Neural cell (in vitro differentiated cells): ENCODE data around the gene SLC6A5. TPM values are rescaled to one million over a fixed set of nuclear protein-coding genes. Genes with fewer than 3 reads are reported as not detected.

Experiments used
- H2AFZ ChIP-seq: fragments of 200-600, 300-800 bp; sonication (generic), shearing (Covaris generic); 2 replicates; pipeline ENCODE4 v1.6.0; 2014; ENCODE audit warnings: low read depth, mild to moderate bottlenecking, antibody characterized with exemption, low read length, moderate library complexity
- H3F3A ChIP-seq: fragments of 200-600 bp; shearing (Covaris generic); 2 replicates; pipeline ENCODE4 v1.6.1; 2016; ENCODE audit warnings: mild to moderate bottlenecking, moderate library complexity, mixed read lengths, antibody characterized with exemption, low read length; ENCODE audit not compliant: insufficient read depth, poor library complexity, severe bottlenecking
- H3K27ac ChIP-seq: fragments of 200-600, 300-800 bp; sonication (generic), shearing (Covaris generic); 2 replicates; pipeline ENCODE4 v1.5.1; 2014; ENCODE audit warnings: mild to moderate bottlenecking, low read length, moderate library complexity
- H3K27me3 ChIP-seq: fragments of 300-800, 200-600 bp; sonication (generic), shearing (Covaris generic); 2 replicates; pipeline ENCODE4 v1.6.0; 2014; ENCODE audit warnings: mild to moderate bottlenecking, low read depth, low read length, moderate library complexity; ENCODE audit not compliant: insufficient read depth
- H3K36me3 ChIP-seq: fragments of 300-800, 200-600 bp; sonication (generic), shearing (Covaris generic); 2 replicates; pipeline ENCODE4 v1.5.1; 2014; ENCODE audit warnings: mild to moderate bottlenecking, antibody characterized with exemption, low read length, moderate library complexity; ENCODE audit not compliant: insufficient read depth
- H3K4me2 ChIP-seq: fragments of 300-800, 200-600 bp; sonication (generic), shearing (Covaris generic); 2 replicates; pipeline ENCODE4 v1.6.0; 2014; ENCODE audit warnings: mild to moderate bottlenecking, low read length
- H3K4me3 ChIP-seq: fragments of 300-800, 200-600 bp; sonication (generic), shearing (Covaris generic); 2 replicates; pipeline ENCODE4 v1.5.1; 2014; ENCODE audit warnings: mild to moderate bottlenecking, low read length, moderate library complexity
- H3K79me2 ChIP-seq: fragments of 200-600 bp; shearing (Covaris generic); replicated peaks from 2 replicates; pipeline ENCODE4 v1.6.0; 2014; ENCODE audit warnings: mild to moderate bottlenecking, low read length, moderate library complexity; ENCODE audit not compliant: insufficient read depth
- H3K9ac ChIP-seq: fragments of 300-800, 200-600 bp; sonication (generic), shearing (Covaris generic); 2 replicates; pipeline ENCODE4 v1.6.1; 2016; ENCODE audit warnings: mild to moderate bottlenecking, low read length, mixed read lengths
- H3K9me2 ChIP-seq: fragments of 200-600 bp; shearing (Covaris generic); 2 replicates; pipeline ENCODE4 v1.6.1; 2016; ENCODE audit warnings: mild to moderate bottlenecking, low read length, mixed read lengths; ENCODE audit not compliant: insufficient read depth
- H3K9me3 ChIP-seq: fragments of 200-600, 300-800 bp; sonication (generic), shearing (Covaris generic); 2 replicates; pipeline ENCODE4 v1.6.1; 2016; ENCODE audit warnings: mild to moderate bottlenecking, mixed run types, low read length, moderate library complexity, mixed read lengths
- H4K20me1 ChIP-seq: fragments of 200-600 bp; shearing (Covaris generic); 2 replicates; pipeline ENCODE4 v1.6.1; 2016; ENCODE audit warnings: mild to moderate bottlenecking, mixed run types; ENCODE audit not compliant: insufficient read depth
- EP300 ChIP-seq: fragments of 450-650 bp; conservative IDR thresholded peaks from 2 replicates; pipeline ENCODE4 v1.6.1; 2014; ENCODE audit warnings: antibody characterized with exemption, mild to moderate bottlenecking, moderate library complexity; ENCODE audit not compliant: poor library complexity, severe bottlenecking
- EZH2 ChIP-seq: fragments of 200-600, 300-800 bp; shearing (Covaris generic), sonication (generic); IDR thresholded peaks from 2 replicates; pipeline ENCODE4 v1.6.1; 2014; ENCODE audit warnings: antibody characterized with exemption, low read length, borderline replicate concordance, mild to moderate bottlenecking; ENCODE audit not compliant: insufficient read depth, poor library complexity, severe bottlenecking
- MXI1 ChIP-seq: fragments of 450-650 bp; conservative IDR thresholded peaks from 2 replicates; pipeline ENCODE4 v1.6.1; 2014; ENCODE audit warnings: antibody characterized with exemption, mild to moderate bottlenecking; ENCODE audit not compliant: poor library complexity, severe bottlenecking
- POLR2AphosphoS5 ChIP-seq: IDR thresholded peaks from 2 replicates; pipeline ENCODE4 v1.6.1; 2012
- RAD21 ChIP-seq: fragments of 450-650 bp; conservative IDR thresholded peaks from 2 replicates; pipeline ENCODE4 v1.6.1; 2014; ENCODE audit warnings: antibody characterized with exemption, mild to moderate bottlenecking, moderate library complexity
- SMC3 ChIP-seq: fragments of 450-650 bp; conservative IDR thresholded peaks from 2 replicates; pipeline ENCODE4 v1.6.1; 2014; ENCODE audit warnings: antibody characterized with exemption, mild to moderate bottlenecking, moderate library complexity; ENCODE audit not compliant: poor library complexity
- TAF1 ChIP-seq: IDR thresholded peaks from 2 replicates; pipeline ENCODE4 v1.6.1; 2012; ENCODE audit warnings: low read depth
- polyA plus RNA-seq: library from polyadenylated mRNA; depleted of rRNA; stranded (reverse); fragments of >200 nt; gene quantifications from 2 replicates; pipeline ENCODE4 v1.2.3, GENCODE V29; 2014
- TF ChIP-seq, protein P1 (sequence below): IDR thresholded peaks from 2 replicates; pipeline ENCODE4 v1.6.1; 2012; ENCODE audit warnings: borderline replicate concordance
- TF ChIP-seq, protein P2 (sequence below): fragments of 450-650 bp; IDR thresholded peaks from 2 replicates; pipeline ENCODE4 v1.5.1; 2014; ENCODE audit warnings: antibody characterized with exemption, mild to moderate bottlenecking, moderate library complexity; ENCODE audit not compliant: poor library complexity, severe bottlenecking

Gene SLC6A5
- polyA plus RNA-seq, 1 donor from 2014 or later: not detected

DNA sequence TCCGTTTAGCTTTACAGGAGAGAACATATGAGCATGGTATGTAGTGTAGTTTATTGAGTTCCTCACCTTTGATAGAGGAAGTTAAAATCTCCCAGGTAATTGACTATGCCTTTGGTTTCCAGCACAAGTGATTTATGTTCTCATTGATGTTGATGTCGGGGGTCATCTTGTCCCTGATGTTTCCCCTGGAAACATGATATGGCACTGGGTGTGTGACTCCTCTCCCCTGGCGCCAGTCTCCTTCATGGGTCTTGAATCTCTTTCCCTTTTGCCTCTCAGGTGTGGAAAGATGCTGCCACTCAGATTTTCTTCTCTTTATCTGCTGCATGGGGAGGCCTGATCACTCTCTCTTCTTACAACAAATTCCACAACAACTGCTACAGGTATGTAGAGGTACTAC lies 28.3 kb downstream of the SLC6A5 start:
- Histone ChIP-seq H3K9me2 (no peaks in the 10 kb centered on the region), H3K9ac (no peak overlapping the region), H3K9me3 (no peaks in the 10 kb centered on the region), H4K20me1 (no peaks in the 10 kb centered on the region), H3F3A (no peaks in the 10 kb centered on the region), H3K27ac (no peak overlapping the region), H2AFZ (no peak overlapping the region), H3K27me3 (no peaks in the 10 kb centered on the region), H3K4me3 (no peak overlapping the region), H3K36me3 (no peaks in the 10 kb centered on the region), H3K4me2 (no peak overlapping the region), H3K79me2 (no peaks in the 10 kb centered on the region)
- TF ChIP-seq SMC3 (no peak), TAF1 (no peak), RAD21 (no peak), POLR2AphosphoS5 (no peak), MXI1 (no peak), EP300 (no peak), EZH2 (no peak)
- TF ChIP-seq, protein P1, sequence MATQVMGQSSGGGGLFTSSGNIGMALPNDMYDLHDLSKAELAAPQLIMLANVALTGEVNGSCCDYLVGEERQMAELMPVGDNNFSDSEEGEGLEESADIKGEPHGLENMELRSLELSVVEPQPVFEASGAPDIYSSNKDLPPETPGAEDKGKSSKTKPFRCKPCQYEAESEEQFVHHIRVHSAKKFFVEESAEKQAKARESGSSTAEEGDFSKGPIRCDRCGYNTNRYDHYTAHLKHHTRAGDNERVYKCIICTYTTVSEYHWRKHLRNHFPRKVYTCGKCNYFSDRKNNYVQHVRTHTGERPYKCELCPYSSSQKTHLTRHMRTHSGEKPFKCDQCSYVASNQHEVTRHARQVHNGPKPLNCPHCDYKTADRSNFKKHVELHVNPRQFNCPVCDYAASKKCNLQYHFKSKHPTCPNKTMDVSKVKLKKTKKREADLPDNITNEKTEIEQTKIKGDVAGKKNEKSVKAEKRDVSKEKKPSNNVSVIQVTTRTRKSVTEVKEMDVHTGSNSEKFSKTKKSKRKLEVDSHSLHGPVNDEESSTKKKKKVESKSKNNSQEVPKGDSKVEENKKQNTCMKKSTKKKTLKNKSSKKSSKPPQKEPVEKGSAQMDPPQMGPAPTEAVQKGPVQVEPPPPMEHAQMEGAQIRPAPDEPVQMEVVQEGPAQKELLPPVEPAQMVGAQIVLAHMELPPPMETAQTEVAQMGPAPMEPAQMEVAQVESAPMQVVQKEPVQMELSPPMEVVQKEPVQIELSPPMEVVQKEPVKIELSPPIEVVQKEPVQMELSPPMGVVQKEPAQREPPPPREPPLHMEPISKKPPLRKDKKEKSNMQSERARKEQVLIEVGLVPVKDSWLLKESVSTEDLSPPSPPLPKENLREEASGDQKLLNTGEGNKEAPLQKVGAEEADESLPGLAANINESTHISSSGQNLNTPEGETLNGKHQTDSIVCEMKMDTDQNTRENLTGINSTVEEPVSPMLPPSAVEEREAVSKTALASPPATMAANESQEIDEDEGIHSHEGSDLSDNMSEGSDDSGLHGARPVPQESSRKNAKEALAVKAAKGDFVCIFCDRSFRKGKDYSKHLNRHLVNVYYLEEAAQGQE: no peak
- TF ChIP-seq, protein P2, sequence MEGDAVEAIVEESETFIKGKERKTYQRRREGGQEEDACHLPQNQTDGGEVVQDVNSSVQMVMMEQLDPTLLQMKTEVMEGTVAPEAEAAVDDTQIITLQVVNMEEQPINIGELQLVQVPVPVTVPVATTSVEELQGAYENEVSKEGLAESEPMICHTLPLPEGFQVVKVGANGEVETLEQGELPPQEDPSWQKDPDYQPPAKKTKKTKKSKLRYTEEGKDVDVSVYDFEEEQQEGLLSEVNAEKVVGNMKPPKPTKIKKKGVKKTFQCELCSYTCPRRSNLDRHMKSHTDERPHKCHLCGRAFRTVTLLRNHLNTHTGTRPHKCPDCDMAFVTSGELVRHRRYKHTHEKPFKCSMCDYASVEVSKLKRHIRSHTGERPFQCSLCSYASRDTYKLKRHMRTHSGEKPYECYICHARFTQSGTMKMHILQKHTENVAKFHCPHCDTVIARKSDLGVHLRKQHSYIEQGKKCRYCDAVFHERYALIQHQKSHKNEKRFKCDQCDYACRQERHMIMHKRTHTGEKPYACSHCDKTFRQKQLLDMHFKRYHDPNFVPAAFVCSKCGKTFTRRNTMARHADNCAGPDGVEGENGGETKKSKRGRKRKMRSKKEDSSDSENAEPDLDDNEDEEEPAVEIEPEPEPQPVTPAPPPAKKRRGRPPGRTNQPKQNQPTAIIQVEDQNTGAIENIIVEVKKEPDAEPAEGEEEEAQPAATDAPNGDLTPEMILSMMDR: no peak

DNA sequence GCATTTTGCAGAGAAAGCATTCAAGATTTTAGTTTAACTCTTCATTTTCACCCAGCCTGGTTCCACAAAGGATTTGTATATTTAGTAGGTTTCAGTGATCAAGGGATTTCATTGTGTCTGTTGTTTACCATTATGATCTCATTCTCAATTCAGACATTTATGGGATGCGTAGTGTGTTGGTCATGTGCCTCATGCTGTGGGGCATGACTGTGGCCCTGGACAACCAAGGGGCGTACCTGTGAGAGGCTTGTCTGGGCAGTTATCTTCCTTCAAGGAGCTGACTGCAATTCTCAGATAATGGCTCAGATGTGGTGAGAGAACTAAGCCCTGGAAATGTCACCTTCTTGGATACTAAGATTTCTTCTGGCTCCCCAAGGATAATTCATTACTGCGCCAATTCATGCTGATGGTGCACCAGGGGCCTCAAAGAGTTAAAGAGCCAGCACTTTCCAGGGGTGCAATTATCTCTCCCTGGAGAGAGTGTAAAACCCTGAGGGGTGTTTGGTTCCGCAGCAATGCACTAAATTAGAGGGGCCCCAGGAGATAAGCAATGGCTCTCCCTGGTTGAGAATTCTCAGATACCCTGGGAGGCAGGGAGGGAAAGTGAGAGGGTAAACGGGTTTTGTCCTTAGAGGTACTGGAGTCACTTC lies 32.2 kb downstream of the SLC6A5 start:
- H3K27ac ChIP-seq: no peak overlapping the region
- no peak overlapping the region for H3K4me3 ChIP-seq
- no peak overlapping the region for H3K9ac ChIP-seq
- H3K27me3 ChIP-seq: no peaks in the 10 kb centered on the region
- H3K9me3 ChIP-seq: no peaks in the 10 kb centered on the region
- H3K9me2 ChIP-seq: no peaks in the 10 kb centered on the region
- no peaks in the 10 kb centered on the region for H4K20me1 ChIP-seq
- H3F3A ChIP-seq: no peaks in the 10 kb centered on the region
- no peak overlapping the region for H2AFZ ChIP-seq
- TF ChIP-seq TAF1 (no peak), EP300 (no peak), EZH2 (no peak), RAD21 (no peak), POLR2AphosphoS5 (no peak), MXI1 (no peak), SMC3 (no peak)
- TF ChIP-seq, protein P1: no peak
- TF ChIP-seq, protein P2: no peak
- H3K4me2 ChIP-seq: no peak overlapping the region
- H3K36me3 ChIP-seq: no peaks in the 10 kb centered on the region
- H3K79me2 ChIP-seq: no peaks in the 10 kb centered on the region
